Karpas-422 (cell line): ENCODE results near the gene SPEM2. TPM values are rescaled to one million over a fixed set of nuclear protein-coding genes. Genes with fewer than 3 reads are reported as not detected.

ENCODE experiments used
- DNase-seq: peaks from one replicate; pipeline ENCODE4 v3.0.0-alpha.2; 2015
- H2AFZ ChIP-seq: fragments of 200-600 bp; sonication (generic); 2 replicates; pipeline ENCODE4 v1.6.1; 2014; ENCODE audit warnings: antibody characterized with exemption, low read length, mixed read lengths
- H3K27ac ChIP-seq: fragments of 200-600 bp; sonication (generic); 2 replicates; pipeline ENCODE4 v1.5.1; 2014; ENCODE audit warnings: mild to moderate bottlenecking, low read length, moderate library complexity
- H3K27me3 ChIP-seq: fragments of 200-600 bp; sonication (generic); 2 replicates; pipeline ENCODE4 v1.6.1; 2014; ENCODE audit warnings: low read length, mixed read lengths
- H3K36me3 ChIP-seq: fragments of 200-600 bp; sonication (generic); 2 replicates; pipeline ENCODE4 v1.6.1; 2014; ENCODE audit warnings: low read length, mixed read lengths; ENCODE audit not compliant: insufficient read depth
- H3K4me1 ChIP-seq: fragments of 200-600 bp; sonication (generic); 2 replicates; pipeline ENCODE4 v1.6.1; 2014; ENCODE audit warnings: mild to moderate bottlenecking, low read length, mixed read lengths
- H3K4me2 ChIP-seq: fragments of 200-600 bp; sonication (generic); 2 replicates; pipeline ENCODE4 v1.6.1; 2014; ENCODE audit warnings: low read length, low read depth, mild to moderate bottlenecking; ENCODE audit not compliant: poor library complexity, severe bottlenecking
- H3K4me3 ChIP-seq: fragments of 200-600 bp; sonication (generic); 2 replicates; pipeline ENCODE4 v1.5.1; 2014; ENCODE audit warnings: mild to moderate bottlenecking, antibody characterized with exemption, low read length, mixed read lengths
- H3K79me2 ChIP-seq: fragments of 200-600 bp; sonication (generic); 2 replicates; pipeline ENCODE4 v1.6.1; 2014; ENCODE audit warnings: mild to moderate bottlenecking, low read length, mixed read lengths
- H3K9ac ChIP-seq: fragments of 200-600 bp; sonication (generic); 2 replicates; pipeline ENCODE4 v1.6.0; 2014; ENCODE audit warnings: low read length
- H3K9me2 ChIP-seq: fragments of 200-600 bp; sonication (generic), shearing (Covaris generic); replicated peaks from 2 replicates; pipeline ENCODE4 v1.6.0; 2014; ENCODE audit warnings: mild to moderate bottlenecking, low read length, moderate library complexity; ENCODE audit not compliant: insufficient read depth
- H3K9me3 ChIP-seq: fragments of 300-700, 200-600 bp; sonication (generic); 2 replicates; pipeline ENCODE4 v1.6.1; 2014; ENCODE audit warnings: low read length, mixed read lengths
- H4K20me1 ChIP-seq: fragments of 200-600 bp; sonication (generic); 2 replicates; pipeline ENCODE4 v1.6.1; 2014; ENCODE audit warnings: mild to moderate bottlenecking, antibody characterized with exemption, low read length, low read depth; ENCODE audit not compliant: insufficient read depth
- total RNA-seq: library from RNA; depleted of rRNA; stranded (reverse); fragments of >200 nt; shearing (Covaris generic); gene quantifications from 2 replicates; pipeline ENCODE4 v1.2.3, GENCODE V29; 2014; ENCODE audit warnings: low replicate concordance

SPEM2 gene
- total RNA-seq, 1 experiment from 2014 or later, result not detected

DNA sequence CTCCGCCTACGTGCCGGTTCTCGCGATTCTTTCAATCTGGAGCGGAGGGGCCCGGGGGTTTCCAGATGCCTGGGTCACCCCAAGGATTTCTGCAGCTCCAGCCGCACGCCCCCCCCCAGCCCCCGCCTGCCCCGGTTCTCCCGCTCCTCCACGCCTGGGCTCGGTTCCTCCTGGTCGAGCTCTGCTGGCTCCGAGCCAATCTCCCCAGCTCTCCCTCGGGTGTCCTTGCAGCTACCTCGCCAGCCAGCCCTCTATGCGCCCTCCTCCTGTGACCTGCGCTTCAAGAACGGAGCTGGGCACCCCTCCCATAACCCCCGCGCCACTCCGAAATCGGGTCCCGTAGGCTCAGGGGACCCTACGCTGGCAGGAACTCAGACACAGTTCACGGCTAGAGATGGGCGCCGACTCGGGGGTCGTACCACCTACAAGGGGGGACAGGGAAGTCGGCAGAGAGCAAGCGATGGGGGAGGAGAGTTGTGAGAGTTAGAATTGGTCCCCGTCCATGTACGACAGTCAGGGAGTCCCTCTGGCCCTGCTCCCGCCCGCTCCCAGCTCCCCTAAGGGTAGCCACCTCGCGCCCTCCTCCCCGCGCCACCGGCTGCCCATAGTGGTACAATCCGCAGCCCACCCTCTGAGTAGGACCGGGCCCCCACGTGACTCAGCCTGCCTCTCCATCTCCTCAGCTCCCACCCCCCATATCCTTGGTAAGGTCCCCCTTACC, 14.9 kb downstream of the SPEM2 start:
- Histone ChIP-seq H3K4me1 (peaks cover 31% of the 10 kb centered on the region), H3K9me2 (no peaks in the 10 kb centered on the region), H3K4me2 (peak overlapping the region; percentile 10), H3K27ac (no peak overlapping the region), H2AFZ (no peak overlapping the region), H3K9me3 (no peaks in the 10 kb centered on the region), H3K4me3 (no peak overlapping the region), H3K27me3 (no peaks in the 10 kb centered on the region), H3K36me3 (no peaks in the 10 kb centered on the region), H4K20me1 (peaks cover 9% of the 10 kb centered on the region; the same call in 1 of the 2 replicates), H3K79me2 (0 out of 2 replicates have a peak, but pooled peaks cover 4% of the 10 kb centered on the region), H3K9ac (no peak overlapping the region)
- DNase-seq, result peak; percentile 68

DNA sequence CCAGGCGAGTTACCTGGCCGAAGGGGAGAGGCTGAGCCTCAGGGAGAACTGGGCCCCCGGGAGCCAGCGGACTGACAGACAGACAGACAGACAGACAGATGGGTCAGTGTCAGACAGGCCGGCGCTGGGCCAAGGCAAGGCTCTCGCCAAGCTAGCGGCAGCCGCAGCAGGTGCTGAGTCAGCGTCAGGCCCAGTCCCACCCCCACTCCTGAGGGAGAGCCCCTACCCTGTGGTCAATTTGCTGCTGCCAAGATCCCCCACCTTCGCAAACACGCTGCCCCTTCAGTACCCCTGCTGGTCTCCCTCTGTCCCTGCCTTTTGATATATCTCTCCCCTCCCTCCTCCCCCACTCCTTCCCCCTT, 15.4 kb downstream of the SPEM2 start:
- H3K4me2 ChIP-seq, result no peak overlapping the region

DNA sequence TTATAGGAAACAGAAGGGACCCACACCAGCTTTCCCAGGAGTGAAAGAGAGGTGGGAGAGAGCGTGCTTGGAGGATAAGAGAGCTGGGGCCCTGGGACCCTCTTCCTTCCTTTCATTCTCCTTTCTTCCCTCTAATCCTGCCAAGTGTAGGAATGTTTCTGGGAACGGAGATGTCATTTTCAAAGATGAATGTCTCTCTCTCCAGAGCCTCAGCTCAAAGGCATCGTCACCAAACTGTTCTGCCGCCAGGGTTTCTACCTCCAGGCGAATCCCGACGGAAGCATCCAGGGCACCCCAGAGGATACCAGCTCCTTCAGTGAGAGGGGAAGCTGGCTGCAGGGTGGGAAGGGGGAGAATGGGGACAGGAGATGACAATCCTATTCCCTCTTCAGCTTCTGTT, 15.8 kb downstream of the SPEM2 start:
- H4K20me1 ChIP-seq, result peaks cover 9% of the 10 kb centered on the region; the same call in 1 of the 2 replicates
- 0 out of 2 replicates have a peak, but pooled peaks cover 1% of the 10 kb centered on the region for H3K79me2 ChIP-seq
- no peaks in the 10 kb centered on the region for H3K27me3 ChIP-seq
- DNase-seq, result no peak
- H3K4me1 ChIP-seq, result peaks cover 32% of the 10 kb centered on the region
- H3K9me3 ChIP-seq, result no peaks in the 10 kb centered on the region
- no peak overlapping the region for H3K27ac ChIP-seq
- no peak overlapping the region for H3K4me2 ChIP-seq
- H3K4me3 ChIP-seq, result no peak overlapping the region
- no peaks in the 10 kb centered on the region for H3K36me3 ChIP-seq
- no peak overlapping the region for H3K9ac ChIP-seq
- no peak overlapping the region for H2AFZ ChIP-seq
- no peaks in the 10 kb centered on the region for H3K9me2 ChIP-seq

More for the DNA sequence above, 15.4 kb downstream of the SPEM2 start:
- no peak overlapping the region for H3K27ac ChIP-seq
- no peak overlapping the region for H3K4me3 ChIP-seq
- 0 out of 2 replicates have a peak, but pooled peaks cover 4% of the 10 kb centered on the region for H3K79me2 ChIP-seq
- no peak overlapping the region for H2AFZ ChIP-seq
- no peaks in the 10 kb centered on the region for H3K9me2 ChIP-seq
- H3K9me3 ChIP-seq, result no peaks in the 10 kb centered on the region
- peaks cover 35% of the 10 kb centered on the region for H3K4me1 ChIP-seq
- no peaks in the 10 kb centered on the region for H3K27me3 ChIP-seq
- no peaks in the 10 kb centered on the region for H3K36me3 ChIP-seq
- peaks cover 9% of the 10 kb centered on the region; the same call in 1 of the 2 replicates for H4K20me1 ChIP-seq
- H3K9ac ChIP-seq, result no peak overlapping the region
- DNase-seq, result no peak

DNA sequence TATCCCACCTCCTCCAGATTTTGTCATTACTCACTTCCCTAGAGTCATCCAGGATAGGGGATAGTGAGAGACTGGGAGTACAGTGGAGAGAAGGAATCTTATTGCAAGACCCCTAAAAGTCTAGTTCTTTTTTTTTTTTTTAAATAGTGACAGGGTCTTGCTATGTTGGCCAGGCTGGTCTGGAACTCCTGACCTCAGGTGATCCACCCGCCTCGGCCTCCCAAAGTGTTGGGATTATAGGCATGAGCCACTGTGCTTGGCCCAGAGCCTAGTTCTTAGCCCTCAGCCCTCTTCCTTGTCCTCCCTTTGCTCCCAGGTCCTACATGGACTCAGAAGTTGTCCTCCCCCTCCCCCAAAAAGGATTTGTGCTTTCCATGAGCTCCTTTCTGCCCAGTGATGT, 16.7 kb downstream of the SPEM2 start:
- Histone ChIP-seq H3K36me3 (no peaks in the 10 kb centered on the region), H3K4me3 (no peak overlapping the region), H3K9ac (no peak overlapping the region), H3K27me3 (no peaks in the 10 kb centered on the region), H3K4me2 (no peak overlapping the region), H2AFZ (no peak overlapping the region), H3K4me1 (peaks cover 25% of the 10 kb centered on the region), H3K79me2 (no peaks in the 10 kb centered on the region), H3K9me2 (no peaks in the 10 kb centered on the region), H3K9me3 (no peaks in the 10 kb centered on the region), H4K20me1 (peaks cover 9% of the 10 kb centered on the region; the same call in 1 of the 2 replicates), H3K27ac (no peak overlapping the region)
- no peak for DNase-seq

DNA sequence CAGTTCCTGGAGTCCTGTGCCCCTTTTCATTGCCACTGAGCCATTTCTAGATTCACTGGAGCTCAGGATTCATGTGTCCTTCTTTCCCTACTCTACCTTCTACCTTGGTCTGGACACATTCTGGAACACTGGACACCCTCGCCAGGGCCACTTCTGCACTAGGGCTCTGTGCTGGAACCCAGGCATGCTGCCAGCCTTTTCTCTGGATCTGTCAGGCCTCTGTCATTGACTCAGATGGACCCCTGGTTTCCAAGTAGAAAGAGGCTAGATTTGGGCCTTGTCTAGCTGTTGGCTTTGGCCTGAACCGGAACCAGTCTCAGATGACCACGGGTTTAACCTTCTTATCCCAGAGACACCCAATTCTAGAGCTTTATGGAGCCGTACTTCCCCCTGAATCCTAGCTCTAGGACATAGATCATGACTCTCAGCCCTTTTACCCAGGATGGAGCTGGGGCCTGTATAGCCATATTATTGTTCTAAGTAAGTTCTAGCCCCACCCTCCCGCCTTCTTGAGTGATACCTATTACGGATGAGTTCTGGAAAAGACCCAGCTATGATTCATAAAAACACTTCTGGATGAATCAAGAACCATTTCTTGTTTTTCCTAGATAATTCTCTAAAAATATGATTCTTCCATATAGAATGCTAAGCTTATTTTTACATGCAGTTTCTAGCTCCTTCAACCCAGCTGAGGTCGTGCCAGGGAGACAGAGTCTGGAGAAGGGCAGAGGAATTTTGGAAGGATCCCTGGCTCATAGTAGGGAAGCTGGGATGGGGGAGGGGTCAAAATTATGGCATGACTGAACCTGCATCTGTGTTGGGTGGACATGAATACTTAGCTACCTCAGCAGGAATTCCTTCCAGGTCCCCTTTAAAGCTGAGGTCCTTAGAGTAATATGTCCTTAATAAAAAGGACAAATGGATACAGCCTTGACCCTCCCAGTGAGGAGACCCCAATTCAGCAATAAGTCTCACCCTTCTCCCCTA, 18.4 kb downstream of the SPEM2 start:
- Histone ChIP-seq H4K20me1 (no peaks in the 10 kb centered on the region), H3K9me3 (no peaks in the 10 kb centered on the region), H3K27me3 (no peaks in the 10 kb centered on the region), H3K79me2 (no peaks in the 10 kb centered on the region), H3K9ac (no peak overlapping the region), H3K4me1 (peaks cover 22% of the 10 kb centered on the region), H3K4me3 (no peak overlapping the region), H3K27ac (no peak overlapping the region), H3K4me2 (no peak overlapping the region), H3K36me3 (no peaks in the 10 kb centered on the region), H2AFZ (no peak overlapping the region), H3K9me2 (no peaks in the 10 kb centered on the region)
- DNase-seq, result no peak

DNA sequence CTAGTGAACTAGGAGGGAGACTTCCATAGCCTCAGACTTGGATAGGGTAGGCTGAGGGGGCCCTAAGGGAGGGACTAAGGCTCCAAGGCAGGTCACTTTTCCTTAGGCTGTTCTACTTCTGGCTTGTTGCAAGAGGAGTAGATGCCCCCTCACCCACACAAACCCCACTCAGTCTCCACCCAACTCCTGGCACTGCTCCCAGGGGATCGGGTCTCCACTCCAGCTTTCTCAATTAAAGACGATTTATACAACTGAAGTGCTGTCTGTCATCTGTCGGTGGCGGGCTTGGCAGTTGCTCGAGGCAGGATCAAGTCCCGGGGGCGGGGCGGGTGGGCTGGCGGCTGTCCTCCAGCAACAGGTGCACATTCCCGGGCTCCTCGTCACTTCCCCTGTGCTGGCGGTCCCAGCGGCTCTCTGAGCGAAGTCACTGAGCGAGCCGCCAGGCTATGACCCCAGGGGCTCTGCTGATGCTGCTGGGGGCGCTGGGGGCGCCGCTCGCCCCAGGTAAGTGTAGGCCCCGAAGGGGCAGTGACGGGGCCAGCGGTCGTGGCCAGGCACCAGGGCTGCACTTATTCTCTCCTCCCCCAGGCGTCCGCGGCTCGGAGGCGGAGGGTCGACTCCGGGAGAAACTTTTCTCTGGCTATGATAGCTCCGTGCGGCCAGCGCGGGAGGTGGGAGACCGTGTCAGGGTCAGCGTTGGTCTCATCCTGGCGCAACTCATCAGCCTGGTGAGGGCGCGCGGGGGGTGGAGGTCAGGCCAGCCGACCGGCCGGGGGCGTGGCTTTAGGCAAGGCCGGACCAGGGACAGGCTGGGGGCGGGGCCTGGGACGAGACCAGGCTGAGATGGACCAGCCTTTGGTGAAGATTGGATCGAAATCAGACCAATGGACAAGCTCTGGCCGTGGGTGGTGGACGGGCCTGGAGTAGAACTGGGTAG, 19.5 kb downstream of the SPEM2 start, which contains the start of gene CHRNB1:
CHRNB1 (plus strand) TSS at position 380 of the 937 bp plus-strand sequence; CDS start at position 447, 67 bp downstream.
- Histone ChIP-seq H3K4me3 (peak within 1 kb of the TSS; percentile 60), H2AFZ (peak within 1 kb of the TSS; percentile 71; the same call in 1 of the 2 replicates)
- DNase-seq, result no peak

DNA sequence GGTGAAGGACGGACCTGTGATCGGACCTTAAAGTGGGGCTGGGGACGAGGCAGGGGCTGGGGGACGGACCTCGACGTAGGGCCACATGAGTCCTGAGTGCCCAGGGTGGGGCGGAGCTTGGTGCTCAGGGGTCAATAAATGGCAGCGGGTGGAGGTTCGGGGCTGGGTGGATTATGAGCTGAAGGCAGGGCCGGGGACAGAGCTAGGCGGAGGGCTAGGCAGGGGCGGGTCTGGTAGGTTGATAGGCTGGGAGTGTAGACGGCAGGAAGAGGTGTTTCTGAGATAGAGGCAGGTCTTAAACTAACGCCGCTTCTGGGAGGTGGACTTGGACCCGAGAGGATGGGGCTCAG, 20.2 kb downstream of the SPEM2 start:
- Histone ChIP-seq H2AFZ (peak overlapping the region; percentile 71; the same call in 1 of the 2 replicates), H3K4me3 (peak overlapping the region; percentile 60), H3K27me3 (no peaks in the 10 kb centered on the region), H3K9me3 (no peaks in the 10 kb centered on the region), H3K4me1 (peaks cover 14% of the 10 kb centered on the region), H3K9me2 (no peaks in the 10 kb centered on the region), H3K36me3 (no peaks in the 10 kb centered on the region), H3K9ac (peak overlapping the region; percentile 49), H4K20me1 (no peaks in the 10 kb centered on the region), H3K79me2 (no peaks in the 10 kb centered on the region), H3K27ac (no peak overlapping the region), H3K4me2 (peak overlapping the region; percentile 69)
- no peak for DNase-seq

More for the DNA sequence above, 19.5 kb downstream of the SPEM2 start, which contains the start of gene CHRNB1:
- H3K9me2 ChIP-seq, result no peaks in the 10 kb centered on the region
- H3K4me2 ChIP-seq, result peak within 1 kb of the TSS; percentile 69
- H3K27me3 ChIP-seq, result no peaks in the 10 kb centered on the region
- H4K20me1 ChIP-seq, result no peaks in the 10 kb centered on the region
- H3K27ac ChIP-seq, result no peak within 1 kb of the TSS
- no peaks in the 10 kb centered on the region for H3K79me2 ChIP-seq
- H3K4me1 ChIP-seq, result peaks cover 20% of the 10 kb centered on the region
- H3K9ac ChIP-seq, result peak within 1 kb of the TSS; percentile 49
- H3K9me3 ChIP-seq, result no peaks in the 10 kb centered on the region
- no peaks in the 10 kb centered on the region for H3K36me3 ChIP-seq
